ENCODE data around the gene PKD2L1. TPM values are rescaled to one million over a fixed set of nuclear protein-coding genes. Genes with fewer than 3 reads are reported as not detected.

Gene PKD2L1
- total and polyA plus RNA-seq, 9 of the 15 experiments (the other 6 are each of a cell fraction or from before 2014, with no cell fraction given) = not detected

GRCh38 chr10:100346351-100346764, 16.3 kb upstream of the PKD2L1 start (continued):
- TF ChIP-seq THAP12 (CRISPR knock-in tag; IDR thresholded peaks at IDR 0.05) = 0 out of 2 replicates have a peak, but pooled peaks have one; percentile 9
- 0 out of 2 replicates have a peak, but pooled peaks have one; percentile 13 for TF ChIP-seq REST (IDR thresholded peaks at IDR 0.05; ENCODE audit: borderline replicate concordance)
- TF ChIP-seq REST (CRISPR knock-in tag; IDR thresholded peaks at IDR 0.05; ENCODE audit: low read depth) = no peak
- peak; percentile 8; the same call in 1 of the 2 replicates for TF ChIP-seq SIN3B (IDR thresholded peaks at IDR 0.05; ENCODE audit: low read depth)
- peak; percentile 23; the same call in 1 of the 2 replicates for TF ChIP-seq CREM (IDR thresholded peaks at IDR 0.05; ENCODE audit: low read depth)
- TF ChIP-seq CXXC5 (CRISPR knock-in tag; IDR thresholded peaks at IDR 0.05) = peak; percentile 67
- TF ChIP-seq YY1 (IDR thresholded peaks at IDR 0.05; ENCODE audit: borderline replicate concordance in 1 of 3, control insufficient read depth in 1 of 3, extremely low read depth in 1 of 3, insufficient read depth in 3 of 3, insufficient read length in 1 of 3, insufficient replicate concordance in 2 of 3, low read depth in 1 of 3, low read length in 2 of 3) = peak in 1 of 3 experiments; percentile 44
- no peak for TF ChIP-seq POLR3A (IDR thresholded peaks at IDR 0.05; ENCODE audit: borderline replicate concordance, extremely low read depth, insufficient read depth, insufficient read length)
- peak; percentile 58 for TF ChIP-seq CCNT2 (IDR thresholded peaks at IDR 0.05; ENCODE audit: borderline replicate concordance, extremely low read depth, insufficient read length, low read depth, low read length)
- TF ChIP-seq SAFB (IDR thresholded peaks at IDR 0.05; ENCODE audit: borderline replicate concordance, low read depth, low read length) = 0 out of 2 replicates have a peak, but pooled peaks have one; percentile 39
- TF ChIP-seq ATF1 (CRISPR knock-in tag; IDR thresholded peaks at IDR 0.05) = no peak
- no peak; the same call in 1 of the 2 replicates for TF ChIP-seq ATF1 (tag; IDR thresholded peaks at IDR 0.05)
- peak; percentile 87 to 94 for TF ChIP-seq MNT (conservative IDR thresholded peaks at IDR 0.05)
- 0 out of 2 replicates have a peak, but pooled peaks have one; percentile 8 for TF ChIP-seq THAP7 (CRISPR knock-in tag; IDR thresholded peaks at IDR 0.05)
